ENCODE results near the gene ZNF665.
A peak's percentile ranks its signal among the peaks of the same experiment; 100 is the strongest.
"Not testable (repeated sequence)": the region's sequence is repeated elsewhere in the genome, so short reads cannot be mapped to it uniquely, and the experiment has no call there.

Gene ZNF665

GRCh38 chr19:53192771-53193534 is at the start of gene ZNF665:
ZNF665 (minus strand) TSS chr19:53193358; CDS start chr19:53182898, 10,460 bp downstream.
- no peak for DNase-seq
- in situ Hi-C loops (cut with HindIII; ENCODE audit: low pct_ligation_motif_present, low pct_unique_long_range_greater_than_20kb, low sequenced_read_pairs): no loop called here

DNA sequence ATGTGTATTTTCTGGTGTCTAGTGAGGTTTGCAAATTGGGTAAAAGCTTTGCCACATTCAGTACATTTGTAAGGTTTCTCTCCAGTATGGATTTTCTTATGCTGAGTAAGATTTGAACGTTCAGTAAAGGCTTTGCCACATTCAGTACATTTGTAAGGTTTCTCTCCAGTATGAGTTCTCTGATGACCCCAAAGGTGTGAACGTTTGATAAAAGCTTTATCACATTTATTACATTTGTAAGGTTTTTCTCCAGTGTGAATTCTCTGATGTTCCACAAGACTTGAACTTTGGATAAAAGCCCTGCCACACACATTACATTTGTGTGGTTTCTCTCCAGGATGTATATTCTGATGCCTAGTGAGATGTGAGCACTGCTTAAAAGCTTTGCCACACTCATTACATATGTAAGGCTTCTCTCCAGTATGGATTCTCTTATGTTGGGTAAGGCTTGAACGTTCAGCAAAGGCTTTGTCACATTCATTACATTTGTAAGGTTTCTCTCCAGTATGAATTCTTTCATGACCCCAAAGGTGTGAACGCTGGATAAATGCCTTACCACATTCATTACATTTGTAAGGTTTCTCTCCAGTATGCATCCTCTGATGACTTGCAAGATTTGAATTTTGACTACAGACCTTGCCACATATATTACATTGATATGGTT is 44.1 kb upstream of the ZNF665 start:
- in situ Hi-C loops (cut with HindIII; ENCODE audit: low pct_ligation_motif_present, low pct_unique_long_range_greater_than_20kb, low sequenced_read_pairs): no loop called here

DNA sequence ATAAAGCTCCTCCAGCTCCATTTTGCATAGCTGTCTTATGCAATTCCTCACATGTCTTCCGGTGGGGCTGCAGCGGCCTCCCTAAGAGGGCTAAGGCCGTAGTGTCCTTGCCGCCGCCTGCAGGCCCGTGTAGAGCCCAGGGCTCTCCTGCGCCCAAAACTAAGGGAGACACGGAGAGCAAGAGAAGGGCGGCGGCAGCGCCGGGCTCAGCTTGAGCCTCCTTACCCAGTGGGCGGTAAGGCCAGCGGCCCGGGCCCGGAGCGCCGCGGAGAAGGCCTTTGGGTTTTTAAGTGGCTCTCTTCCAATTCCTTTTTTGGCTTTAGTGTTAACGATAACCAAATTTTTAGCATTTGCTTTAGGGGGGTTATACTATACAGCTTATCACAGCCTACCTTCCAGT is 31.4 kb upstream of the ZNF665 start:
- in situ Hi-C loops (cut with HindIII; ENCODE audit: low pct_ligation_motif_present, low pct_unique_long_range_greater_than_20kb, low sequenced_read_pairs): no loop called here

More for the DNA sequence above, 44.1 kb upstream of the ZNF665 start:
- DNase-seq: no peak

DNA sequence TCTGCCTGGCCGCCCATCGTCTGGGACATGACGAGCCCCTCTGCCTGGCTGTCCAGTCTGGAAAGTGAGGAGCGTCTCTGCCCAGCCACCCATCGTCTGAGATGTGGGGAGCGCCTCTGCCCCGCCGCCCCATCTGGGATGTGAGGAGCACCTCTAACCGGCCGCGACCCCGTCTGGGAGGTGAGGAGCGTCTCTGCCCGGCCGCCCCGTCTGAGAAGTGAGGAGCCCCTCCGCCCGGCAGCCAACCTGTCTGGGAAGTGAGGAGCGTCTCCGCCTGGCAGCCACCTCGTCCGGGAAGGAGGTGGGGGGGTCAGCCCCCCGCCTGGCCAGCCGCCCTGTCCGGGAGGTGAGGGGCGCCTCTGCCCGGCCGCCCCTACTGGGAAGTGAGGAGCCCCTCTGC is 29.6 kb upstream of the ZNF665 start:
- DNase-seq; in situ Hi-C loops (cut with HindIII; ENCODE audit: low pct_ligation_motif_present, low pct_unique_long_range_greater_than_20kb, low sequenced_read_pairs): not testable (repeated sequence)

More for the DNA sequence above, 31.4 kb upstream of the ZNF665 start:
- DNase-seq: no peak

DNA sequence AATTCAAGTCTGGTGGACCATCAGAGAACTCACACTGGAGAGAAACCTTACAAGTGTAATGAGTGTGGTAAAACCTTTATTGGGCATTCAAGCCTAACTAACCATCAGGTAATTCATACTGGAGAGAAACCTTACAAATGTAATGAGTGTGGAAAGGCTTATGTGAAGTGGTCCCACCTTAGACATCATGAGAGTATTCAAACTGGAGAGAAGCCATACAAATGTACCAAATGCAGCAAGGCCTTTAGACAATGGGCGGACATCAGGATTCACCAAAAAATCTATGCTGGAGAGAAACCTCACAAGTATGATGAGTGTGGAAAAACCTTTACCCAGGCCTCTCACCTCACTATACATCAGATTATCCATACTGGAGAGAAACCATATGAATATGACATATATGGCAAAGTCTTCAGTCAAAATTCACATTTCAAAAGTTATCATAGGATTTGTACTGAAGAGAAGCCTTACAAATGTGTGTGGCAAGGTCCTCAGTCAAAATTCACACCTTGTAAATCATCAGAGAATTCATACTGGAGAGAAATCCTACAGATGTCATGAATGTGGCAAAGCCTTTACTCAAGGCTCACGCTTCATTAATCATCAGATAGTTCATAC is 19.7 kb upstream of the ZNF665 start:
- DNase-seq: no peak
- in situ Hi-C loops (cut with HindIII; ENCODE audit: low pct_ligation_motif_present, low pct_unique_long_range_greater_than_20kb, low sequenced_read_pairs): no loop called here

DNA sequence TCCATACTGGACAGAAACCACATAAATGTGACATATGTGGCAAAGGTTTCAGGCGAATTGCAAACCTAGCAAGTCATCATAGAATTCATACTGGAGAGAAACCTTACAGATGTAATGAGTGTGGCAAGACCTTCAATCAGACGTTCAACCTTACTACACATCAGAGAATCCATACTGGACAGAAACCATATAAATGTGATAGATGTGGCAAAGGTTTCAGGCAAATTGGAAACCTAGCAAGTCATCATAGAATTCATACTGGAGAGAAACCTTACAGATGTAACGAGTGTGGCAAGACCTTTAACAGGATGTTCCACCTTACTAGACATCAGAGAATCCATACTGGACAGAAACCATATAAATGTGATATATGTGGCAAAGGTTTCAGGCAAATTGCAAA is 18.4 kb upstream of the ZNF665 start:
- in situ Hi-C loops (cut with HindIII; ENCODE audit: low pct_ligation_motif_present, low pct_unique_long_range_greater_than_20kb, low sequenced_read_pairs); DNase-seq: not testable (repeated sequence)

DNA sequence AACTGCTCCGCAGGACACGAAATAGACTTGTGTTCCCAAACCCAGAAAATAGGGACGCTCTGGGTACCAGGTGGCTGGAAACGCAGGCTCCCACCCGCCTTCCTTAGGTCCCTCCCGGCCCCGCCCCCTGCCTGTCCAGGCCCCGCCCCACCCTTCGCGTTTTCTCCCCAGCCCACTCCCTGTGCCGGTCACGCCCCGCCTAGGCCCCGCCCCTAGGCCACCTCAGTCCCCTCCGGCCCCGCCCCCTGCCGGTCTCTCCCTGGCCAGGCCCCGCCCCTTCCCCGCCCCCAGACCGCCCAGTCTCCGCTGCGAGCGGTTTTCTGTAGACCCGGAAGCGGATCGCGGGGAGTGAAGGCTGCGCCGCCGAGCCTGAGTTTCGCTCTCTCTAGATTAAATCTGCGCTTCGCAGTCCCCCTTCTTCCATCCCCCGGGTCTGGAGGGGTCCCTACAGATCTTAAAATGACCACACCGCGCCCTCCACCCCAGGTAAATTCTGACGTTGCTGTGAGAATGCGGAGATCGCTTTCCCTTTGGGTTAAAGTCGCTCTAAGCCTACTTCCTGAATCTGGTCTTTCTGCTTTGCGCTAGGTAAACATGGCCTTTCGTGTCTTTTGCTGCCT is 3.7 kb upstream of the ZNF665 start:
- DNase-seq: no peak
- in situ Hi-C loops (cut with HindIII; ENCODE audit: low pct_ligation_motif_present, low pct_unique_long_range_greater_than_20kb, low sequenced_read_pairs): no loop called here

DNA sequence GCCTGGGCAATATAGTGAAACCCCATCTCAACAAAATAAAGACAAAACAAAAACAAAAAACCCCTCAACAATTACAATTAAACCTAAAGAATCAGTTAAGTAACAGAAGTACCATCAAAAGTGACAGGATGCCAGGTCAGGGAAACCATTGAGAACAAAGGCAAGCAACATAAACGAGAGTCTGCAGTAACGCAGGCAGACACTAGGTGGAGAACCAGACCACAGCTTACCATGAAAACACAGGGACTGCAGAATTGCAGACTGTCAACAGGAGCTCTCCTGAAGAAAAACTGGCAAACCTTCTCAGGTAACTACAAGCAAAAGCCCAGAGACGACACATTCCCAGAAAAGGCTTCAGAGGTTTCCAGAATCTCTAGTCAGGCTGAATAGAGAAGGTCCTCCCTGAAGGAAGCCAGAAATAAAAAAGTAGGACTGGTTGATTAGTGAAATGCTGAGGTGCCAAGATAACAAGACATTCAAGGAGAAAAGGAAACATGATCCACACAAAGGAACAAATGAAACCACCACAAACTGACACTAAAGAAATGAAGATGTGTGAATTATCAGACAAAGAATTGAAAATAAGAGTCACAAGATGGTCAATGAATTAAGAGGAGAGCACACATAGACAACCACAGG is 2.2 kb upstream of the ZNF665 start:
- in situ Hi-C loops (cut with HindIII; ENCODE audit: low pct_ligation_motif_present, low pct_unique_long_range_greater_than_20kb, low sequenced_read_pairs): no loop called here
- DNase-seq: peak; percentile 31

GRCh38 chr19:53193535-53194222 is 521 bp upstream of the ZNF665 start:
- in situ Hi-C loops (cut with HindIII; ENCODE audit: low pct_ligation_motif_present, low pct_unique_long_range_greater_than_20kb, low sequenced_read_pairs): no loop called here

DNA sequence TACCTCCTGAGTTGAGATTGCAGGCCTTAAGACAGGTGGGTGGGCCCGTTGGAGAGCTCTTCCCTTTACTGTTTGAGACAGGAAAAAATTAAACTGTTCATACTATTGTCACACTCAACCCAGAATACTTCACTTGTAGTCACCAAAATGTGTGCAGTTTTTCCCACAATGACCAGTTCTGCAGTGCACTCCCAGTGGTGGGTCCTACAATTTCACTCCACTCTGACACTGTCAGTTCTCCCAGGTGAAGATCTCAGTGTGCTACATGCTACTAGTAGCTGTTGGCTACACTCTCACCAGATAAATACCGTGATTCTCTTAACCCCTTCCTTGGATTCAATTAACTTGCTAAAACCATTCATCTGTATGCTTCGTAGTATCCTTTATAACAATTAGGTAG is 2.9 kb downstream of the ZNF665 start:
- in situ Hi-C loops (cut with HindIII; ENCODE audit: low pct_ligation_motif_present, low pct_unique_long_range_greater_than_20kb, low sequenced_read_pairs): no loop called here

More at GRCh38 chr19:53193535-53194222, 521 bp upstream of the ZNF665 start:
- no peak for DNase-seq

GRCh38 chr19:53189691-53190198 is 3.4 kb downstream of the ZNF665 start:
- DNase-seq; in situ Hi-C loops (cut with HindIII; ENCODE audit: low pct_ligation_motif_present, low pct_unique_long_range_greater_than_20kb, low sequenced_read_pairs): not testable (repeated sequence)

More for the DNA sequence above, 2.9 kb downstream of the ZNF665 start:
- no peak for DNase-seq

- in situ Hi-C loops (cut with HindIII; ENCODE audit: low pct_ligation_motif_present, low pct_unique_long_range_greater_than_20kb, low sequenced_read_pairs); DNase-seq: not testable (repeated sequence)
Observed at GRCh38 chr19:53185155-53185882, 7.8 kb downstream of the ZNF665 start.

DNA sequence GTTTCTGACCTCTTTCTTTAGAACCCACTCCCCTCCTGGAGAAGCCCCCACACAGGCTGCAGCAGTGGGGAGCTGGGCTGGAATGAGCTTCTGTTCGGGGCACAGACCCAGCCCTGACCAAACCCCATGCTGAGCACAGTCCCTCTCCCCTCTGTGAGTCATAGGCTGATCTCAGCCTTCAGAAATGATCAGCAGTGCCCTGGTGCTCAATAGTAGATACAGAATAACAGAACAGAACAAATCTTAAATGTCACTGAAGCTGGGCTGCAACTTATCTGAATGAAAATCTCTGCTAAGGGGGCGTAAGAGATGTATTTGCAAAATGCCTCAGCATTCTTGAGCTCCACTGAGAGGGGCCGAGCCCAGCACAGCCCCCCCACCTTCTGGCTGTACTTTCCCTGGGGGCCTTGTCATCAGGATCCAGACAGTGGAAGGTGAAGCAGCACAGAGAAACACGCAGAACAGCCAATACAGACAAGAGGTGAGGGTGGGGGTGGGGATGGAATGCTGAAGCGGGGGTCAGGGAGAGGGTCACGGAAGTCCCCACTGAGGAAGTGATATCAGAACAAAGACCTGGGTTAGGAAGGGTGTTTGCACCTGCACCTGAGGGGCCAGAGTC is 9.9 kb downstream of the ZNF665 start:
- in situ Hi-C loops (cut with HindIII; ENCODE audit: low pct_ligation_motif_present, low pct_unique_long_range_greater_than_20kb, low sequenced_read_pairs): no loop called here
- no peak for DNase-seq

GRCh38 chr19:53182202-53182601 is 11.0 kb downstream of the ZNF665 start:
- no peak for DNase-seq
- in situ Hi-C loops (cut with HindIII; ENCODE audit: low pct_ligation_motif_present, low pct_unique_long_range_greater_than_20kb, low sequenced_read_pairs): no loop called here

DNA sequence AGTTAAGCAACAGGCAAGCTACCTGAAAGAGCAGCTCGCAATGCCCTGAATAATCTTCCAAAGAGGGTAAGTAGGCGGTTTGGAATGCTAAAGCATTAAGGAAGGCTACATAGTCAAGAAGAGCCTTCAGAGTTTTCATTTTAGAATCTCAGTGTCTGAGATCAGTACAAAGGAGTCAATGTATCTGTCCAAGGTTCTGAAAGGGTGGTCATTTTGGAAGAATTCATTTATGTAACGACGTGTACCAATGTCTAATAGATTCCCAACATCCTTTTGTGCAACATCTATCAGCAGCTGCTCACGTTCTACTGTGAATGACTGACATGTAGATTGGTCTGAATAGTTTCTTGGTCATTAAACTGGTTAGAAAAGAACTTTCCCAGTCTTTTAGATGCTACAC is 15.2 kb downstream of the ZNF665 start:
- in situ Hi-C loops (cut with HindIII; ENCODE audit: low pct_ligation_motif_present, low pct_unique_long_range_greater_than_20kb, low sequenced_read_pairs): no loop called here
- no peak for DNase-seq

DNA sequence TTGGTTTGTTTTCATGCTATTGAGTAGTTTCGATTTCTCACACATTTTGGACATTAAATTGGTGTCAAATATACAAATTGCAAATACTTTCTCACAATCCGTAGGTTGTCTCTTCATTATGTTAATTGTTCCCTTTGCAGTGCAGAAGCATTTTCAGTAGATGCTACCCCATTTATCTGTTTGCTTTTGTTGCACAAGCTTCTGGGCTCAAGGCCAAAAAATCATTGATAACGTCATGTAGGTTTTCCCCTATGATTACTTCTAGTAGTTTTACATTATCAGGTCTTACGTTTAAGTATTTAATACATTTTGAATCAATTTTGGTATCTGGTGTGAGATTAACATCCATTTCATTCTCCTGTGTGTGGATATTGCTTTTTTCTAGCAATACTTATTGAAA is 20.3 kb downstream of the ZNF665 start:
- in situ Hi-C loops (cut with HindIII; ENCODE audit: low pct_ligation_motif_present, low pct_unique_long_range_greater_than_20kb, low sequenced_read_pairs): no loop called here
- no peak for DNase-seq

GRCh38 chr19:53165691-53166091 is 27.5 kb downstream of the ZNF665 start:
- in situ Hi-C loops (cut with HindIII; ENCODE audit: low pct_ligation_motif_present, low pct_unique_long_range_greater_than_20kb, low sequenced_read_pairs): no loop called here
- DNase-seq: no peak

Data from ACHN (cell line).